Measurements from ENCODE around the gene GSK3A. TPM values are rescaled to one million over a fixed set of nuclear protein-coding genes. Genes with fewer than 3 reads are reported as not detected.

GSK3A gene
- total RNA-seq, 1 experiment from 2014 or later, result 46.0 TPM

DNA sequence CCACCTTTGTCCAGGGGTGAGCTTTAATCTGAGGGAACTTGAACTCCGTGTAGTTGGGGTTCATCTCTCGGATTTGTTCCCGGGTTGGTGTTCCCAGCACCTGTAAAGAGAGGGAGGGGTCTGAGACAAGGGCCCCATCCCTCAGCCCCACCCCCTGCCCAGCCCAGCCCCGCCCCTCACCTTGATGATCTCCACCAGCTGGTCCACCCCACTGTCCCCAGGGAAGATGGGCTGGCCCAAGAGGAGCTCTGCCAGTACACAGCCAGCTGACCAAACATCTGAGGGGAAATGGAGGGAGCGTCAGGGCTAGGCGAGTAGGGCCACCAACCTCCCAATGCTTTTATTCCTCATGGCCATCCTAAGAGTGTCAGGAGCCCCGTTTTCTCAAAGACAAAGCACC lies 9.3 kb downstream of the GSK3A start:
- Histone ChIP-seq H3K4me1 (ENCODE audit: control insufficient read depth, insufficient read depth, low read length) (peaks cover 8% of the 10 kb centered on the region; the same call in 1 of the 2 replicates), H3K9me3 (ENCODE audit: control insufficient read depth, insufficient read depth, low read depth, low read length) (no peaks in the 10 kb centered on the region), H3K27me3 (ENCODE audit: control insufficient read depth, insufficient read depth, low read length) (no peaks in the 10 kb centered on the region), H3K36me3 (ENCODE audit: control insufficient read depth, insufficient read depth, low read length) (0 out of 2 replicates have a peak, but pooled peaks cover 5% of the 10 kb centered on the region), H3K27ac (ENCODE audit: low read length) (no peak overlapping the region), H3K4me3 (ENCODE audit: low read depth in 2 of 2, low read length in 2 of 2) (no peak overlapping the region)
- BruUV-seq (replicated peaks), result no TSS peak
- in situ Hi-C loops (cut with HindIII; ENCODE audit: low pct_unique_long_range_greater_than_20kb, low sequenced_read_pairs) (no loop called here), intact Hi-C loops (cut with micrococcal nuclease; ENCODE audit: unreplicated experiment) (no loop called here)
- ATAC-seq, result no peak
- TF ChIP-seq POLR2AphosphoS5 (IDR thresholded peaks at IDR 0.05; ENCODE audit: low read depth, low read length) (no peak), TCF7L2 (IDR thresholded peaks at IDR 0.05; ENCODE audit: low read depth, low read length) (no peak), SIN3A (IDR thresholded peaks at IDR 0.05; ENCODE audit: borderline replicate concordance, insufficient read depth, low read depth, low read length) (no peak)
- TF ChIP-seq, protein P1, sequence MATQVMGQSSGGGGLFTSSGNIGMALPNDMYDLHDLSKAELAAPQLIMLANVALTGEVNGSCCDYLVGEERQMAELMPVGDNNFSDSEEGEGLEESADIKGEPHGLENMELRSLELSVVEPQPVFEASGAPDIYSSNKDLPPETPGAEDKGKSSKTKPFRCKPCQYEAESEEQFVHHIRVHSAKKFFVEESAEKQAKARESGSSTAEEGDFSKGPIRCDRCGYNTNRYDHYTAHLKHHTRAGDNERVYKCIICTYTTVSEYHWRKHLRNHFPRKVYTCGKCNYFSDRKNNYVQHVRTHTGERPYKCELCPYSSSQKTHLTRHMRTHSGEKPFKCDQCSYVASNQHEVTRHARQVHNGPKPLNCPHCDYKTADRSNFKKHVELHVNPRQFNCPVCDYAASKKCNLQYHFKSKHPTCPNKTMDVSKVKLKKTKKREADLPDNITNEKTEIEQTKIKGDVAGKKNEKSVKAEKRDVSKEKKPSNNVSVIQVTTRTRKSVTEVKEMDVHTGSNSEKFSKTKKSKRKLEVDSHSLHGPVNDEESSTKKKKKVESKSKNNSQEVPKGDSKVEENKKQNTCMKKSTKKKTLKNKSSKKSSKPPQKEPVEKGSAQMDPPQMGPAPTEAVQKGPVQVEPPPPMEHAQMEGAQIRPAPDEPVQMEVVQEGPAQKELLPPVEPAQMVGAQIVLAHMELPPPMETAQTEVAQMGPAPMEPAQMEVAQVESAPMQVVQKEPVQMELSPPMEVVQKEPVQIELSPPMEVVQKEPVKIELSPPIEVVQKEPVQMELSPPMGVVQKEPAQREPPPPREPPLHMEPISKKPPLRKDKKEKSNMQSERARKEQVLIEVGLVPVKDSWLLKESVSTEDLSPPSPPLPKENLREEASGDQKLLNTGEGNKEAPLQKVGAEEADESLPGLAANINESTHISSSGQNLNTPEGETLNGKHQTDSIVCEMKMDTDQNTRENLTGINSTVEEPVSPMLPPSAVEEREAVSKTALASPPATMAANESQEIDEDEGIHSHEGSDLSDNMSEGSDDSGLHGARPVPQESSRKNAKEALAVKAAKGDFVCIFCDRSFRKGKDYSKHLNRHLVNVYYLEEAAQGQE (IDR thresholded peaks at IDR 0.05; ENCODE audit: insufficient read depth in 1 of 2, low read depth in 2 of 2, low read length in 1 of 2), result no peak
- TF ChIP-seq, protein P2, sequence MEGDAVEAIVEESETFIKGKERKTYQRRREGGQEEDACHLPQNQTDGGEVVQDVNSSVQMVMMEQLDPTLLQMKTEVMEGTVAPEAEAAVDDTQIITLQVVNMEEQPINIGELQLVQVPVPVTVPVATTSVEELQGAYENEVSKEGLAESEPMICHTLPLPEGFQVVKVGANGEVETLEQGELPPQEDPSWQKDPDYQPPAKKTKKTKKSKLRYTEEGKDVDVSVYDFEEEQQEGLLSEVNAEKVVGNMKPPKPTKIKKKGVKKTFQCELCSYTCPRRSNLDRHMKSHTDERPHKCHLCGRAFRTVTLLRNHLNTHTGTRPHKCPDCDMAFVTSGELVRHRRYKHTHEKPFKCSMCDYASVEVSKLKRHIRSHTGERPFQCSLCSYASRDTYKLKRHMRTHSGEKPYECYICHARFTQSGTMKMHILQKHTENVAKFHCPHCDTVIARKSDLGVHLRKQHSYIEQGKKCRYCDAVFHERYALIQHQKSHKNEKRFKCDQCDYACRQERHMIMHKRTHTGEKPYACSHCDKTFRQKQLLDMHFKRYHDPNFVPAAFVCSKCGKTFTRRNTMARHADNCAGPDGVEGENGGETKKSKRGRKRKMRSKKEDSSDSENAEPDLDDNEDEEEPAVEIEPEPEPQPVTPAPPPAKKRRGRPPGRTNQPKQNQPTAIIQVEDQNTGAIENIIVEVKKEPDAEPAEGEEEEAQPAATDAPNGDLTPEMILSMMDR (IDR thresholded peaks at IDR 0.05), result no peak
- ChIA-PET CTCF (interaction anchor here (0.6 kb wide), 1 partner anchor 119 kb away, joined by 4 read pairs; no protein-coding TSS in a partner anchor), POLR2A (interaction anchor here (0.5 kb wide), 1 partner anchor 1807 kb away, joined by 4 read pairs; no protein-coding TSS in a partner anchor)
- DNase-seq (ENCODE audit: low read depth, low spot score), result no peak

DNA sequence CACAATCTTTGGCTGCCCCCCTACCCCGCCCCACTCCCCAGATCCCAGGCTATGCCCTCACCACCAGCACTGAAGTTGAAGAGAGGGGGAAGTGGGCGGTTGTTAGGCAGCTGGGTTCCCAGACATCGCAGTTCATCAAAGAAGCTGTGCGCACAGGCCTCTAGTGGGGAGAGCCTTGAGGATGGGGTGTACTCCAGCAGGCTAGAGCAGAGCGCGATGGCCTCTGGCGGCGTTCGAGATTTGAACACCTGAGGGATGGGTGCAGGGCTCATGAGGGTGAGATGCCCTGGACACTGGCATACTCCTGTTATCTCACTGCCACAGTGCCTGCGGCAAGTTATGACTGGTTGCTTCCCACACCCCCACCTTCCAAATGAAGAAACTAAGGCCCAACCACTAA lies 10.0 kb downstream of the GSK3A start:
- Histone ChIP-seq H3K4me1 (ENCODE audit: control insufficient read depth, insufficient read depth, low read length) (peaks cover 8% of the 10 kb centered on the region; the same call in 1 of the 2 replicates), H3K9me3 (ENCODE audit: control insufficient read depth, insufficient read depth, low read depth, low read length) (no peaks in the 10 kb centered on the region), H3K27me3 (ENCODE audit: control insufficient read depth, insufficient read depth, low read length) (no peaks in the 10 kb centered on the region), H3K36me3 (ENCODE audit: control insufficient read depth, insufficient read depth, low read length) (0 out of 2 replicates have a peak, but pooled peaks cover 5% of the 10 kb centered on the region), H3K27ac (ENCODE audit: low read length) (no peak overlapping the region), H3K4me3 (ENCODE audit: low read depth in 2 of 2, low read length in 2 of 2) (no peak overlapping the region)
- TF ChIP-seq, protein P2 (IDR thresholded peaks at IDR 0.05), result no peak
- CTCF ChIA-PET, result no interaction called here
- POLR2A ChIA-PET, result interaction anchor here (0.5 kb wide), 1 partner anchor 1806 kb away, joined by 4 read pairs; no protein-coding TSS in a partner anchor
- DNase-seq (ENCODE audit: low read depth, low spot score) (no peak), ATAC-seq (no peak)
- in situ Hi-C loops (cut with HindIII; ENCODE audit: low pct_unique_long_range_greater_than_20kb, low sequenced_read_pairs), result no loop called here
- no TSS peak for BruUV-seq (replicated peaks)
- intact Hi-C loops (cut with micrococcal nuclease; ENCODE audit: unreplicated experiment), result no loop called here

All from Panc1 (cell line).